Activated CD4-positive, alpha-beta T cell treated with anti-CD3 and anti-CD28 coated beads for 36 hours (primary cell): ENCODE results near the gene KIRREL3. TPM values are rescaled to one million over a fixed set of nuclear protein-coding genes. Genes with fewer than 3 reads are reported as not detected.
A peak's percentile ranks its signal among the peaks of the same experiment; 100 is the strongest.

Experiments
- ATAC-seq: fragments of 200-7000 bp; cut with Tn5 transposase; one replicate; pipeline ENCODE4 v1.10.0; 2021; ENCODE audit warnings: mild to moderate bottlenecking, moderate library complexity
- CTCF ChIA-PET: fragments of 350-600 bp; sonication (Branson Sonifier 250); formaldehyde crosslinking; loops from one replicate; lab custom pipeline; 2021; ENCODE audit warnings: antibody characterized with exemption; lab: Charles Lee
- POLR2A ChIA-PET: fragments of 350-600 bp; sonication (Branson Sonifier 250); formaldehyde crosslinking; loops from one replicate; lab custom pipeline; 2021; ENCODE audit warnings: antibody characterized with exemption, inconsistent platforms; lab: Charles Lee
- DNase-seq: peaks from one replicate; pipeline ENCODE4 v3.0.0-alpha.2; 2020
- H3K27ac Mint-ChIP-seq: one replicate; pipeline ENCODE4 v1.8.0; 2021; ENCODE audit warnings: mixed read lengths
- H3K27me3 Mint-ChIP-seq: one replicate; pipeline ENCODE4 v1.8.0; 2021; ENCODE audit warnings: mixed read lengths
- H3K36me3 Mint-ChIP-seq: one replicate; pipeline ENCODE4 v1.8.0; 2021; ENCODE audit warnings: low read depth, mixed read lengths
- H3K4me1 Mint-ChIP-seq: one replicate; pipeline ENCODE4 v1.8.0; 2021; ENCODE audit warnings: mixed read lengths
- H3K4me3 Mint-ChIP-seq: one replicate; pipeline ENCODE4 v1.8.0; 2021; ENCODE audit warnings: mild to moderate bottlenecking, moderate library complexity, mixed read lengths
- H3K9me3 Mint-ChIP-seq: one replicate; pipeline ENCODE4 v1.8.0; 2021; ENCODE audit warnings: low read depth, mixed read lengths
- intact Hi-C, 2 experiments: fragments of 100-400 bp; cut with DNase I in 1 of 2; cut with micrococcal nuclease in 1 of 2; formaldehyde crosslinking; loops; one replicate each; pipeline versions ENCODE4 v1.14.2 to v1.15.1; 2022 to 2024; cut with DNase I, micrococcal nuclease
- total RNA-seq, 2 experiments: library from RNA; stranded (reverse); gene quantifications; one replicate each; pipeline ENCODE4 v1.2.3, GENCODE V29; 2021

Gene KIRREL3
- total RNA-seq, 2 experiments from 2014 or later = not detected

DNA sequence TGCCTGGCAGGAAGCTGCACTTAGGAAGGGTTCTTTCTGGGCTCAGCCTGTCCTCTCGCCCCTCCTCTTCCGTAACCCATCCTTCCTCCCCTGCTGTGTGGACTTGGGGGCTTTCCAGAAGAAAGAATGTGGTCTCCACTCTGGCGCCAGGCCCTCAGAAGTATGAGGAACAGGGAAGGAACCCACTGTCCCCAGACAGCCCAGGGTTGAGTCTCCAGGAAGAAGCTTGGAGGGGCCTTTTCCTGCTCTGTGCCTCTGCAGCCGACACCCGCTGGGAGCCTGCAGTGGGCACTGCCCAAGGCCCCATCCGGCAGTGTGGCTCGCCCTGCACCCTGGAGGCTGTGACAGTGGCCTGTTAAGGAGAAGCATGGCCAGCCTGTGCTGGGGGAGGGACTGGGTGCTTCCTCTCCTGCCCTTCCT is 532.5 kb downstream of the KIRREL3 start:
- CTCF ChIA-PET = interaction anchor here (1.3 kb wide), 1 partner anchor 12 kb away, joined by 8 read pairs; no protein-coding TSS in a partner anchor
- intact Hi-C loops = no loop called here
- Mint-ChIP-seq H3K9me3 (no peaks in the 10 kb centered on the region), H3K4me3 (no peak overlapping the region), H3K36me3 (no peaks in the 10 kb centered on the region), H3K4me1 (peaks cover 20% of the 10 kb centered on the region), H3K27ac (no peak overlapping the region), H3K27me3 (no peaks in the 10 kb centered on the region)
- ATAC-seq = no peak
- DNase-seq = no peak
- POLR2A ChIA-PET = interaction anchor here (0.6 kb wide), 1 partner anchor 751 kb away, joined by 3 read pairs; no protein-coding TSS in a partner anchor

DNA sequence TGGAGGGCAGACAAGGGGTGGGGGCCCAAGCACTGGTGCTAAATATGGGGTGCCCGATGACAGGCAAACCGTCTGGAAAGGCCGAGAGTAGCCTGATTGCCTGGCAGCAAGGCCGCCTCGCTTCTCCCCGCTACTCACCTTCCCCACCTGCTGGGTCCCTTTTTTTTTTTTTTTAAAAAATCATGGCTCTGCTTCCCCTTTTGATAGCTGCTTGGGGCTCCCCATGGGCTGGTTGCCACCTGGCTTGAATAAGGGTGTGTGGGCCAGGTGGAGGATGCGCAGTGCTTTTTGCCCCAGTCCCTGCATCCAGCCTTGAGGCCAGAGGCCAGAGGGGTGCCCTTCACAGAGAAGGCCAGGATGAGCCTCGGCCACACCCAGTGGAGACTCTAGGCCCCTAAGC is 533.1 kb downstream of the KIRREL3 start:
- Mint-ChIP-seq H3K27me3 (peaks cover 2% of the 10 kb centered on the region), H3K36me3 (no peaks in the 10 kb centered on the region), H3K9me3 (no peaks in the 10 kb centered on the region), H3K4me3 (no peak overlapping the region), H3K4me1 (peaks cover 20% of the 10 kb centered on the region), H3K27ac (no peak overlapping the region)
- CTCF ChIA-PET = interaction anchor here (1.3 to 3.6 kb wide), 2 partner anchors 13 kb away, joined by 8 to 15 read pairs; no protein-coding TSS in a partner anchor
- ATAC-seq (no peak), DNase-seq (no peak)
- intact Hi-C loops = no loop called here
- POLR2A ChIA-PET = no interaction called here

DNA sequence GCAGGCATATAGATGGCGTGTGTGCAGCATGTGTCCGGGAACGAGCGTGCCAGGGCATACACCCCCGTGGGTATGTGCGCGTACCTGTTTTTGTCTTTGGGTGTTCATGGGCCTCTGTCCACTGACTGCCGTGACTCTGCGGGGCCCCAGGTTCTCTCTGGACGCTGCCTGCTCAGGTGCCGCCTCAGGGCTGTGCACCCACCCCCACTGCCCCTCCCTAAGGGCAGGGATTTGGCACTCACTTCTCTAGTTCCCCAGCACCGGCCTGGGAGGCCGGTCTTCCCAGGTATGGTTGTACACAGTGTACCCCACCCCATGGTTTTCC is 533.6 kb downstream of the KIRREL3 start:
- Mint-ChIP-seq H3K27ac (no peak overlapping the region), H3K4me1 (peaks cover 20% of the 10 kb centered on the region), H3K9me3 (no peaks in the 10 kb centered on the region), H3K27me3 (peaks cover 2% of the 10 kb centered on the region), H3K36me3 (no peaks in the 10 kb centered on the region), H3K4me3 (no peak overlapping the region)
- POLR2A ChIA-PET = no interaction called here
- DNase-seq = no peak
- intact Hi-C loops = no loop called here
- CTCF ChIA-PET = interaction anchor here (3.6 kb wide), 1 partner anchor 14 kb away, joined by 15 read pairs; no protein-coding TSS in a partner anchor
- no peak for ATAC-seq

DNA sequence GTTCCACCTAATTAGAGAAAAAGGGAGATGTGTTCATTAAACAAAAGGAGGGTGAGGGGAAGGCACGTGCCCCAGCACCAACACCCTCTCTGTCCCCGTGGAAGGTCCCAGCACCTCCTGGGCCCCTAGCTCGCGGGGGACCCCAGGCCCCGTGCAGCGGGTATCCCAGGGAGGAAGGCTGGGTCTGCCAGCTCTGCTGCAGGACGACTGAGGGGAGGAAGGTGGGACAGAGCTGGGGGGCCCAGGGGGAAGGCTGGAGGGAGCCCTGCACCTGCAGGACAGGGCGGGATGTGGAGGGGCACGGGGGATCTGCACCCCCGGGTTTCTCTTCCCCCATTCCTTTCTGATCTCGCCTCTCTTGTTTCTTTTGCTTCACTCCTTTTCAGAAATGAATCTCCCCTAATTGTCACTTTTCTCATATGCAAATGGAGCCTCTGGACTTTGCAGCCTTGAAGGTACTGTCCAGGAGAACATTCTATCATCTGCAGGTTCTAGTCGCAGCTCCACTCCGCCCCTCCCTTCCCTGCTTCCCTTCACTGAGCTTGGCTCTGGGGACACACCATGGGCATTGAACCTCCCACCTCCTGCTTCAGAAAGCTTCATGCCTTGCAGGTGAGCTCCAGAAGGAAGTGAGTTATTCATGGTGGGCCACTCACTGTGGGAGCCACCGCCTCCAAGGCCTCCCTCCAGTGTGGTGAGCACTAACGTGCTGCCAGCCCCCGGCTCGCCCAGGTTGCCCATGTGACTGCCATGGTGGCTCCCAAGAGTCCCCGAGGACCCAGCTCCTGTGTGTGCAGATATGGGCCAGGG is 534.1 kb downstream of the KIRREL3 start:
- H3K9me3 Mint-ChIP-seq = no peaks in the 10 kb centered on the region
- CTCF ChIA-PET = interaction anchor here (3.6 kb wide), 1 partner anchor 14 kb away, joined by 15 read pairs; no protein-coding TSS in a partner anchor
- POLR2A ChIA-PET = interaction anchor here (1.1 kb wide), 1 partner anchor 14 kb away, joined by 3 read pairs; no protein-coding TSS in a partner anchor
- peaks cover 20% of the 10 kb centered on the region for H3K4me1 Mint-ChIP-seq
- no peak for DNase-seq
- intact Hi-C loops = no loop called here
- no peak overlapping the region for H3K4me3 Mint-ChIP-seq
- H3K27me3 Mint-ChIP-seq = peaks cover 2% of the 10 kb centered on the region
- ATAC-seq = no peak
- H3K36me3 Mint-ChIP-seq = no peaks in the 10 kb centered on the region
- H3K27ac Mint-ChIP-seq = no peak overlapping the region

DNA sequence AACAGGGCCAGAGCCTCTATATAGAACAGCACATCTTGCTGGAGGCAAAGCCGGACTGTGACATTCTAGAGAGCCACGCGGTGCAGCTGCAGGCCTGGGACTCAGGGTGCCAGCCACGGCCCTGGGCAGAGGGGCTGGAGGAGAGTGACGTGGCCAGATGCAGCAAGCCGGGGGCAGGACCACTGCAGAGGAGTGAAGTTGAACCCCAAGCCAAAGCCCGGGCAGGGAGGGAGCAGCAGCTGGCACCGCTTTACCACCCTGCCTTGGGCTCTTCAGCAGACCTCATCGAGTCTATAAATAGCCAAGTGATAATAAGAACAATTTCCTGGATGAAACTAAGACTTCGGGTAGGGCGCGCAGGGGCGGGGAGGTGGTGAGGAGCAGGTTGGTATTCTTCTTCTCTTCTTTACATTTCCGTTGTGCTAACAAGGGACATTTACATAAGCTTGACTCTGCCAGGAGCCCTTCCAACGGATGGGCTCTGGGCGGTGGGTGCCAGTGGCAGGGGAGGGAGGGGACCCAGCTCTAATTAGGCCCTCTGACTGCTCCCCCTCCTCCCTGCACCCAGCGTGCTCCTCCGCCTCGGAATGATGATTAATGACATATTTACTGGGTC is 534.9 kb downstream of the KIRREL3 start:
- peak; percentile 59 for DNase-seq
- ChIA-PET POLR2A (interaction anchor here (1.1 kb wide), 1 partner anchor 15 kb away, joined by 3 read pairs; no protein-coding TSS in a partner anchor), CTCF (interaction anchor here (1.0 to 3.6 kb wide), 2 partner anchors 12 to 15 kb away, joined by 3 to 15 read pairs; no protein-coding TSS in a partner anchor)
- intact Hi-C loops = no loop called here
- Mint-ChIP-seq H3K4me1 (peaks cover 20% of the 10 kb centered on the region), H3K27me3 (peaks cover 2% of the 10 kb centered on the region), H3K4me3 (no peak overlapping the region), H3K27ac (no peak overlapping the region), H3K36me3 (no peaks in the 10 kb centered on the region), H3K9me3 (no peaks in the 10 kb centered on the region)
- ATAC-seq = peak; percentile 79

DNA sequence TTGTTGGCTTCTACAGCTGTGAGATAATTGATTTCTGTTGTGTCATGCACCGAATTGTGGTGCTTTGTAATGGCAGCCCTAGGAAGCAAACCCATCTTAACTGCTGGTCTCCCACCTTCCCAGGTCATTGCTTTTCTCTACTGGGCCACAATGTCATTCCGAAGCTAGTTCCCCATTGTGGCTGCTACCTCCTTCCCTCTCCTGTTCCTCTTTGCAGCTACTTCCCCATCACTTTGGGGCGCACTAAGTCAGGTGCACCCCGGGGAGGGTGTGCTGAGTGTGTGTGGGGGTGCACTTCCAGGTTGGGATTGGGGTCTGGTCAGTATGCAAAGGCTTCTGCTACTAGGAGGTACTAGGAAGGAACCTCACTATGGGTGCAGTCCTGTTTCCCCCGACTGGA is 535.8 kb downstream of the KIRREL3 start:
- DNase-seq (no peak), ATAC-seq (no peak)
- no peaks in the 10 kb centered on the region for H3K9me3 Mint-ChIP-seq
- CTCF ChIA-PET = interaction anchor here (0.8 to 3.6 kb wide), 3 partner anchors 13 to 41 kb away, joined by 3 to 15 read pairs (median 3); no protein-coding TSS in a partner anchor
- no peak overlapping the region for H3K4me3 Mint-ChIP-seq
- intact Hi-C loops = no loop called here
- peaks cover 2% of the 10 kb centered on the region for H3K27me3 Mint-ChIP-seq
- no peaks in the 10 kb centered on the region for H3K36me3 Mint-ChIP-seq
- H3K4me1 Mint-ChIP-seq = peaks cover 20% of the 10 kb centered on the region
- POLR2A ChIA-PET = no interaction called here
- H3K27ac Mint-ChIP-seq = no peak overlapping the region

DNA sequence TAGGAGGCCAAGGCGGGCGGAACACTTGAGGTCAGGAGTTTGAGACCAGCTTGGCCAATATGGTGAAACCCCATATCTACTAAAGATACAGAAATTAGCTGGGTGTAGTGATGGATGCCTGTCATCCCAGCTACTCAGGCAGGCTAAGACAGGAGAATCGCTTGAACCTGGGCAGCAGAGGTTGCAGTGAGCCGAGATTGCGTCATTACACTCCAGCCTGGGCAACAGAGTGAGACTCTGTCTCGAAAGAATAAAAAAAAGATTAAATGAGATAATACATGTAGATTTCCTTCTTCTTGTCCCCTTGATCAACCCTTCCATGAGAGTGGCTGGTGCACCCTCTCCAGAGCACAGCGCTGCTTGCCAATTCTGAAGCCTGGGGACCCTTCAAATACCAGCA is 538.1 kb downstream of the KIRREL3 start:
- H3K9me3 Mint-ChIP-seq = no peaks in the 10 kb centered on the region
- ChIA-PET CTCF (interaction anchor here (3.4 kb wide), 1 partner anchor 18 kb away, joined by 11 read pairs; no protein-coding TSS in a partner anchor), POLR2A (no interaction called here)
- ATAC-seq (no peak), DNase-seq (no peak)
- no peak overlapping the region for H3K4me3 Mint-ChIP-seq
- no peaks in the 10 kb centered on the region for H3K36me3 Mint-ChIP-seq
- no peak overlapping the region for H3K27ac Mint-ChIP-seq
- intact Hi-C loops = no loop called here
- H3K27me3 Mint-ChIP-seq = peaks cover 2% of the 10 kb centered on the region
- peaks cover 20% of the 10 kb centered on the region for H3K4me1 Mint-ChIP-seq

DNA sequence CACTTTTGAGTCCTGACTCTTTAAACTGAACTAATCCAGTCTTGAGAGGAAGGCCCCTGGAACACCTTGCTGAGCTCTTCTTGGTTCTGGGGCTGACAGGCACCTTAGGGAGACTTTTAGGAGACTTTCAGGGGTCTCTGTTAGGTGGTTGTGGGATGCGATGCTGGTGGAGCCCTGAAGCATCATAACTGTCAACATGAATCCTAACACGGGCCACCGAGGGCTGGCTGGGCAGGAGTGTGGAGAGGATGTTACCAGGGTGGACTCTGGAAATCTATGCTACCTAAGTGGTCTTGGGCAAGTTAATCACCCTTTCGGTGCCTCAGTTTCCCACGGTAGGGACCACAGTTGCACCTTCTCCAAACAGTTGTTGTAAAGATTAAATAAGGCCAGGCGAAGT is 538.6 kb downstream of the KIRREL3 start:
- no peaks in the 10 kb centered on the region for H3K36me3 Mint-ChIP-seq
- H3K27me3 Mint-ChIP-seq = peaks cover 2% of the 10 kb centered on the region
- H3K27ac Mint-ChIP-seq = no peak overlapping the region
- ATAC-seq (no peak), DNase-seq (no peak)
- intact Hi-C loops = no loop called here
- peaks cover 20% of the 10 kb centered on the region for H3K4me1 Mint-ChIP-seq
- H3K9me3 Mint-ChIP-seq = no peaks in the 10 kb centered on the region
- ChIA-PET POLR2A (no interaction called here), CTCF (interaction anchor here (3.4 kb wide), 1 partner anchor 19 kb away, joined by 11 read pairs; no protein-coding TSS in a partner anchor)
- no peak overlapping the region for H3K4me3 Mint-ChIP-seq

DNA sequence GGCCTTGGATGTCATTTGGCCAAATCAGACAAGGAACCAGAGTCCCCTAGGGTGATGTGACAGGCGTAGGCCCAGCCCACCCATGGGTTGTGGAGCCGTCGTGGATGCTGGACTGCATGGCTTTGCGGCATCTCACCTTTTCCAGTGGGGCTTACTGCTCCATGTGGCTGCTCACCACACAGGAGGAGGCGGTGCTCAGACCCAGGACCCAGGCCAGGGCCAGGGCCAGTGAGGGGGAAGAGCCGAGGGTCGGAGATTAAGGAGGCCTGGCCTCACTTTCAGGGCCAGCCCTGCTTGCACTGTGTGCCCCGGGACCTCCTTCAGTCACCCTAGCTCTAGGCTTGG is 539.5 kb downstream of the KIRREL3 start:
- H3K4me1 Mint-ChIP-seq = peaks cover 15% of the 10 kb centered on the region
- no peak for ATAC-seq
- H3K36me3 Mint-ChIP-seq = no peaks in the 10 kb centered on the region
- H3K27ac Mint-ChIP-seq = no peak overlapping the region
- intact Hi-C loops = no loop called here
- peaks cover 2% of the 10 kb centered on the region for H3K27me3 Mint-ChIP-seq
- no peak overlapping the region for H3K4me3 Mint-ChIP-seq
- ChIA-PET CTCF (interaction anchor here (3.4 kb wide), 1 partner anchor 20 kb away, joined by 11 read pairs; no protein-coding TSS in a partner anchor), POLR2A (no interaction called here)
- DNase-seq = no peak
- H3K9me3 Mint-ChIP-seq = no peaks in the 10 kb centered on the region

DNA sequence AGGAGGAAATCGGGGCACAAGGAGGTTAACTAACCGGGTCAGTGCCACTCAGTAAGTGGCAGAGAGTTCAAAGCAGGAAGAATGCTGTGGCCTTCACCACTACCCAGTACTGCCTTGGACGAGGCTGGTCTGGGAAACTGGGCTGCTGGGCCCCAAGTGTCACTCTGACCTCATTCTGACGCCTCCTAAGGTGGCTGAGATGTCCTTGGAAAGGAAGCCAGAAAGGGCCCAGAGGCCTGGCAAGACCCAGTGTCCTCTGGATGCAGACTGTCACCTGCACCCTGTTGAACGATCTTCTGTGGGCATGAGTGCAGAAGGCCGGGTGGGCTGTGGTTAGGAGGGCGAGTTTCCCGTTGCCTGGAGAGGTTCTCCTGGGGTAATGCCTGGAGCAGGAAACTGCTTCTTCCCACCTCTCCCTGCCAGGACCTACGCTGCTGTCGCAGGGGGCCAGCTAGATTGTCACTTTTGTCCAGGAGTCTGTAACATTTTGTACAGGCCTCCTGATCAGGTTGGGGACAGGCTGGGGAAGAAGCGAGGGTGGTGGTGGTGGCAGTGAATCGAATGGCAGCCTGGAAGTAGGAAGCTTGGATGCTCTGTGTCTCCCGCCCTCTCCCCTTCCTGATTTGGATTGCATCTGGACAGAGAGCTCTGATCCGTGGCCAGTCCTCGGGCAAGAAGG is 540.0 kb downstream of the KIRREL3 start:
- no peak for ATAC-seq
- ChIA-PET CTCF (interaction anchor here (3.4 kb wide), 1 partner anchor 20 kb away, joined by 11 read pairs; no protein-coding TSS in a partner anchor), POLR2A (no interaction called here)
- H3K36me3 Mint-ChIP-seq = no peaks in the 10 kb centered on the region
- no peaks in the 10 kb centered on the region for H3K9me3 Mint-ChIP-seq
- intact Hi-C loops = no loop called here
- DNase-seq = no peak
- peaks cover 2% of the 10 kb centered on the region for H3K27me3 Mint-ChIP-seq
- H3K27ac Mint-ChIP-seq = no peak overlapping the region
- no peak overlapping the region for H3K4me3 Mint-ChIP-seq
- peaks cover 10% of the 10 kb centered on the region for H3K4me1 Mint-ChIP-seq

DNA sequence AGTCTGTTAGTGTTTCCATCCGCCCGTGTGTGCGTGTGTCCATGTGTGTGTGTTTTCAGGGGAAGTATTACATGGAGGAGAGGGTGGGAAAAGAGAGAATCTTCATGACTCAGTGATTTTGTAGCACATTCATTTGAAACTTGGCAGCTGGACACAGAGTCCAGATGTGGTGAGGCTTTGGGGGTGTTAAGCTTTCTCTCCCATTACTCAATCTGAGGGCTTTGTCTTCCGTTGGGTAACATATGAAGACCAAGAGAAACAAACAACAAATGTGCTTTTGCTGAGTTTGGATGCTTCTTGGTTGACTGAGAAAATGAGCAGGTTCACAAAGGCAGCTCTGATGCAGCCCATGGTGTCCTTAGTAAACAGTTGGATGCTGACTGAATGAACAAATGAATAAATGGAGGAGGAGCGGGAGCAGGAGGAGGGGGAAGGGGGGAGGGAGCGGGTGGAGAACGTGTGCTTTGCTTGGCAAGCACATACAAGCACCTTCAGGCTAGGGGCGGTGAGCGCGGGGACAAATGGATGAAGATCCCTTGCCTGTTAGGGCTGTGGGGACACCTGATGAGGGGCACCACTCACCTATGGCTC is 540.8 kb downstream of the KIRREL3 start:
- DNase-seq (no peak), ATAC-seq (no peak)
- ChIA-PET CTCF (interaction anchor here (1.6 kb wide), 1 partner anchor 21 kb away, joined by 4 read pairs; no protein-coding TSS in a partner anchor), POLR2A (no interaction called here)
- H3K36me3 Mint-ChIP-seq = no peaks in the 10 kb centered on the region
- H3K4me1 Mint-ChIP-seq = peaks cover 3% of the 10 kb centered on the region
- intact Hi-C loops = no loop called here
- H3K9me3 Mint-ChIP-seq = no peaks in the 10 kb centered on the region
- no peak overlapping the region for H3K27ac Mint-ChIP-seq
- H3K27me3 Mint-ChIP-seq = peaks cover 2% of the 10 kb centered on the region
- no peak overlapping the region for H3K4me3 Mint-ChIP-seq
